ENCODE measurements around the gene GLS. TPM values are rescaled to one million over a fixed set of nuclear protein-coding genes. Genes with fewer than 3 reads are reported as not detected.
"Not testable (repeated sequence)": the region's sequence is repeated elsewhere in the genome, so short reads cannot be mapped to it uniquely, and the experiment has no call there.

Gene GLS
- total RNA-seq, 1 experiment from 2014 or later, result 97.4 TPM

DNA sequence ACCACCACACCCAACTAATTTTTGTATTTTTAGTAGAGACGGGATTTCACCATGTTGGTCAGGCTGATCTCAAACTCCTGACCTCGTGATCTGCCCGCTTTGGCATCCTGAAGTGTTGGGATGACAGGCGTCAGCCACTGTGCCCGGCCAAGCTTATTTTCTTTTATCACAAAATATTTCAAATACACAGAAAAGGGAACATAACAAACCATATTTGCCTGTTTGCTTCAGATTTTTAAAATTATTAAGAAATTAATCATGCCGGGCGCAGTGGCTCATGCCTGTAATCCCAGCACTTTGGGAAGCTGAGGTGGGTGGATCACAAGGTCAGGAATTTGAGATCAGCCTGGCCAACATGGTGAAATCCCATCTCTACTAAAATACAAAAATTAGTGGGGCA lies 7.2 kb upstream of the GLS start:
- DNase-seq (ENCODE audit: low read depth, low spot score); H3K9ac ChIP-seq (ENCODE audit: low read length); CTCF ChIA-PET; H3K4me1 ChIP-seq (ENCODE audit: control insufficient read depth in 1 of 2, insufficient read depth in 2 of 2, low read length in 2 of 2); H3K4me2 ChIP-seq (ENCODE audit: low read length); H3K4me3 ChIP-seq (replicated peaks in 1 of 2; ENCODE audit: low read depth in 1 of 2, low read length in 2 of 2); H4K20me1 ChIP-seq (ENCODE audit: insufficient read depth); ATAC-seq; POLR2A ChIA-PET; H3K27ac ChIP-seq (ENCODE audit: low read depth, low read length); H3K27me3 ChIP-seq (ENCODE audit: insufficient read depth, low read length); H3K9me2 ChIP-seq (ENCODE audit: insufficient read depth); intact Hi-C loops (cut with micrococcal nuclease); H2AFZ ChIP-seq (ENCODE audit: low read depth, low read length, poor library complexity, severe bottlenecking); H3K36me3 ChIP-seq (ENCODE audit: control insufficient read depth in 1 of 2, insufficient read depth in 2 of 2, low read length in 2 of 2); H3K79me2 ChIP-seq (ENCODE audit: insufficient read depth, low read length); BruUV-seq (replicated peaks); H3K9me3 ChIP-seq (ENCODE audit: control insufficient read depth in 1 of 2, insufficient read depth in 1 of 2, low read depth in 1 of 2, low read length in 2 of 2); RAD21 ChIA-PET (ENCODE audit: low non-redundant PET in 1 of 2, low total read pairs in 2 of 2, uncharacterized antibody in 2 of 2, unreplicated experiment in 2 of 2): not testable (repeated sequence)

DNA sequence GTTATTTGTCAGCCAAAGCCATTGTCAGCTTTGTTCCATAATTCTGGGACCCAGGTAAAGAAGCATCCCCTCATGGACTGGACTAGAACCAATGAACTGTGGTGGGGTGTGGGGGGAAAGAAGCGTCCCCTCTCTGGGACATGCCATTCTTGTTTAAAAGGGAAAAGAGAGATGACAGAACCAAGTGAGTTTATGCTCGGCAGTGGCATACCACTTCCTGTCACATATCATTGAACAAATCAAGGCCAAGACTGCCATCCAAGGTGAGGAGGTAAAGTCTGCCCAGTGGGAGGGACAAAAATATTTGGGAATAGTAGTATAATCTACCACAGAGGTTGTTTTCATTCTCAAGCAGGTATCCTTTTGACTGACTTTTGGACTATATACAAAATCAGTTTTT lies 4.7 kb upstream of the GLS start:
- ChIA-PET CTCF (no interaction called here), RAD21 (ENCODE audit: low non-redundant PET in 1 of 2, low total read pairs in 2 of 2, uncharacterized antibody in 2 of 2, unreplicated experiment in 2 of 2) (no interaction called here), POLR2A (no interaction called here)
- DNase-seq (ENCODE audit: low read depth, low spot score) (no peak), ATAC-seq (no peak)
- no peaks in the 10 kb centered on the region; the same call in 1 of the 2 replicates for H3K9me2 ChIP-seq (ENCODE audit: insufficient read depth)
- peaks cover 7 to 10% of the 10 kb centered on the region in 2 experiments for H3K4me1 ChIP-seq (ENCODE audit: control insufficient read depth in 1 of 2, insufficient read depth in 2 of 2, low read length in 2 of 2)
- H4K20me1 ChIP-seq (ENCODE audit: insufficient read depth), result no peaks in the 10 kb centered on the region
- intact Hi-C loops (cut with micrococcal nuclease), result no loop called here
- no peak overlapping the region for H3K4me2 ChIP-seq (ENCODE audit: low read length)
- no TSS peak for BruUV-seq (replicated peaks)
- TF ChIP-seq CBX3 (IDR thresholded peaks at IDR 0.05; ENCODE audit: low read depth) (no peak), TCF7L2 (IDR thresholded peaks at IDR 0.05; ENCODE audit: borderline replicate concordance, extremely low read depth, insufficient read depth, insufficient read length) (no peak), EZH2 (IDR thresholded peaks at IDR 0.05) (no peak), POLR2AphosphoS5 (IDR thresholded peaks at IDR 0.05; ENCODE audit: low read depth, low read length) (no peak), FOSL1 (IDR thresholded peaks at IDR 0.05; ENCODE audit: low read depth) (no peak), SP1 (IDR thresholded peaks at IDR 0.05; ENCODE audit: low read depth) (no peak)
- TF ChIP-seq, protein P1, sequence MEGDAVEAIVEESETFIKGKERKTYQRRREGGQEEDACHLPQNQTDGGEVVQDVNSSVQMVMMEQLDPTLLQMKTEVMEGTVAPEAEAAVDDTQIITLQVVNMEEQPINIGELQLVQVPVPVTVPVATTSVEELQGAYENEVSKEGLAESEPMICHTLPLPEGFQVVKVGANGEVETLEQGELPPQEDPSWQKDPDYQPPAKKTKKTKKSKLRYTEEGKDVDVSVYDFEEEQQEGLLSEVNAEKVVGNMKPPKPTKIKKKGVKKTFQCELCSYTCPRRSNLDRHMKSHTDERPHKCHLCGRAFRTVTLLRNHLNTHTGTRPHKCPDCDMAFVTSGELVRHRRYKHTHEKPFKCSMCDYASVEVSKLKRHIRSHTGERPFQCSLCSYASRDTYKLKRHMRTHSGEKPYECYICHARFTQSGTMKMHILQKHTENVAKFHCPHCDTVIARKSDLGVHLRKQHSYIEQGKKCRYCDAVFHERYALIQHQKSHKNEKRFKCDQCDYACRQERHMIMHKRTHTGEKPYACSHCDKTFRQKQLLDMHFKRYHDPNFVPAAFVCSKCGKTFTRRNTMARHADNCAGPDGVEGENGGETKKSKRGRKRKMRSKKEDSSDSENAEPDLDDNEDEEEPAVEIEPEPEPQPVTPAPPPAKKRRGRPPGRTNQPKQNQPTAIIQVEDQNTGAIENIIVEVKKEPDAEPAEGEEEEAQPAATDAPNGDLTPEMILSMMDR (IDR thresholded peaks at IDR 0.05 in 2 of 3, conservative IDR thresholded peaks at IDR 0.05 in 1 of 3; ENCODE audit: borderline replicate concordance in 1 of 3, insufficient read depth in 1 of 3, low read depth in 2 of 3, low read length in 2 of 3), result no peak
- H3K9me3 ChIP-seq (ENCODE audit: control insufficient read depth in 1 of 2, insufficient read depth in 1 of 2, low read depth in 1 of 2, low read length in 2 of 2), result no peaks in the 10 kb centered on the region
- no peak overlapping the region for H3K27ac ChIP-seq (ENCODE audit: low read depth, low read length)
- H3K27me3 ChIP-seq (ENCODE audit: insufficient read depth, low read length), result no peaks in the 10 kb centered on the region
- H3K9ac ChIP-seq (ENCODE audit: low read length), result no peak overlapping the region
- no peaks in the 10 kb centered on the region for H3K36me3 ChIP-seq (ENCODE audit: control insufficient read depth in 1 of 2, insufficient read depth in 2 of 2, low read length in 2 of 2)
- H3K4me3 ChIP-seq (replicated peaks in 1 of 2; ENCODE audit: low read depth in 1 of 2, low read length in 2 of 2), result no peak overlapping the region
- no peaks in the 10 kb centered on the region; the same call in 1 of the 2 replicates for H3K79me2 ChIP-seq (ENCODE audit: insufficient read depth, low read length)
- no peak overlapping the region for H2AFZ ChIP-seq (ENCODE audit: low read depth, low read length, poor library complexity, severe bottlenecking)

Measured in HCT116 (cell line).